ENCODE results near the gene NEUROG2.
A peak's percentile ranks its signal among the peaks of the same experiment; 100 is the strongest.

NEUROG2 gene

GRCh38 chr4:112521123-112522023 is 5.4 kb upstream of the NEUROG2 start:
- DNase-seq: no peak

GRCh38 chr4:112520598-112521122 is 4.7 kb upstream of the NEUROG2 start:
- no peak for DNase-seq

- DNase-seq: no peak
These were observed 4.0 kb upstream of the NEUROG2 start for GRCh38 chr4:112519689-112520597.

GRCh38 chr4:112518675-112519074 is 2.7 kb upstream of the NEUROG2 start:
- no peak for DNase-seq

- DNase-seq: no peak
These were observed 1.9 kb upstream of the NEUROG2 start for GRCh38 chr4:112517911-112518310.

- peak in 1 of 4 experiments; percentile 34 for DNase-seq
These were observed 1.2 kb upstream of the NEUROG2 start for GRCh38 chr4:112517067-112517634.

- DNase-seq: peak in 1 of 4 experiments; percentile 35
These were observed 589 bp upstream of the NEUROG2 start for GRCh38 chr4:112516471-112517066.

- DNase-seq: peak; percentile 20 to 64 (median 51)
These were observed 548 bp downstream of the NEUROG2 start for GRCh38 chr4:112515198-112516065.

- DNase-seq: no peak
These were observed 1.3 kb downstream of the NEUROG2 start for GRCh38 chr4:112514647-112515197.

GRCh38 chr4:112513971-112514646 is 1.9 kb downstream of the NEUROG2 start:
- no peak for DNase-seq

GRCh38 chr4:112511803-112512118 is 4.2 kb downstream of the NEUROG2 start:
- DNase-seq: no peak

GRCh38 chr4:112511093-112511802 is 4.7 kb downstream of the NEUROG2 start:
- no peak for DNase-seq

GRCh38 chr4:112510291-112511092 is 5.5 kb downstream of the NEUROG2 start:
- no peak for DNase-seq

- DNase-seq: no peak
These were observed 6.5 kb downstream of the NEUROG2 start for GRCh38 chr4:112509243-112510141.

- no peak for DNase-seq
These were observed 7.6 kb downstream of the NEUROG2 start for GRCh38 chr4:112508356-112508755.

GRCh38 chr4:112504807-112505206 is 11.2 kb downstream of the NEUROG2 start:
- DNase-seq: no peak

GRCh38 chr4:112502871-112503270 is 13.1 kb downstream of the NEUROG2 start:
- no peak for DNase-seq

GRCh38 chr4:112492321-112492720 is 23.7 kb downstream of the NEUROG2 start:
- DNase-seq: no peak
